ENCODE measurements around the gene STK25. TPM values are rescaled to one million over a fixed set of nuclear protein-coding genes. Genes with fewer than 3 reads are reported as not detected.

Gene STK25
- total RNA-seq, 4 donors from 2014 or later: 407 to 555 (median 524) TPM

GRCh38 chr2:241514553-241514952 is 6.2 kb upstream of the STK25 start:
- in situ Hi-C loops (cut with MboI; ENCODE audit: low sequenced_read_pairs in 4 of 4): no loop called here
- Histone ChIP-seq H3K9me3 (no peaks in the 10 kb centered on the region), H3K27ac (no peak overlapping the region), H3K4me3 (no peak overlapping the region), H3K27me3 (no peaks in the 10 kb centered on the region), H3K36me3 (no peaks in the 10 kb centered on the region), H3K4me1 (peaks cover 5 to 6% of the 10 kb centered on the region in 2 donors)
- intact Hi-C loops (cut with DNase I; ENCODE audit: low total_unique reads): no loop called here
- ATAC-seq (no peak), DNase-seq (no peak)
- TF ChIP-seq POLR2A (IDR thresholded peaks at IDR 0.05): no peak
- TF ChIP-seq, protein P1, sequence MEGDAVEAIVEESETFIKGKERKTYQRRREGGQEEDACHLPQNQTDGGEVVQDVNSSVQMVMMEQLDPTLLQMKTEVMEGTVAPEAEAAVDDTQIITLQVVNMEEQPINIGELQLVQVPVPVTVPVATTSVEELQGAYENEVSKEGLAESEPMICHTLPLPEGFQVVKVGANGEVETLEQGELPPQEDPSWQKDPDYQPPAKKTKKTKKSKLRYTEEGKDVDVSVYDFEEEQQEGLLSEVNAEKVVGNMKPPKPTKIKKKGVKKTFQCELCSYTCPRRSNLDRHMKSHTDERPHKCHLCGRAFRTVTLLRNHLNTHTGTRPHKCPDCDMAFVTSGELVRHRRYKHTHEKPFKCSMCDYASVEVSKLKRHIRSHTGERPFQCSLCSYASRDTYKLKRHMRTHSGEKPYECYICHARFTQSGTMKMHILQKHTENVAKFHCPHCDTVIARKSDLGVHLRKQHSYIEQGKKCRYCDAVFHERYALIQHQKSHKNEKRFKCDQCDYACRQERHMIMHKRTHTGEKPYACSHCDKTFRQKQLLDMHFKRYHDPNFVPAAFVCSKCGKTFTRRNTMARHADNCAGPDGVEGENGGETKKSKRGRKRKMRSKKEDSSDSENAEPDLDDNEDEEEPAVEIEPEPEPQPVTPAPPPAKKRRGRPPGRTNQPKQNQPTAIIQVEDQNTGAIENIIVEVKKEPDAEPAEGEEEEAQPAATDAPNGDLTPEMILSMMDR (IDR thresholded peaks at IDR 0.05 in 4 of 5, conservative IDR thresholded peaks at IDR 0.05 in 1 of 5): no peak

GRCh38 chr2:241511091-241511741 is 2.8 kb upstream of the STK25 start:
- TF ChIP-seq, protein P1 (IDR thresholded peaks at IDR 0.05 in 4 of 5, conservative IDR thresholded peaks at IDR 0.05 in 1 of 5): no peak
- TF ChIP-seq POLR2A (IDR thresholded peaks at IDR 0.05): no peak
- in situ Hi-C loops (cut with MboI; ENCODE audit: low sequenced_read_pairs in 4 of 4): no loop called here
- Histone ChIP-seq H3K9me3 (no peaks in the 10 kb centered on the region), H3K4me3 (no peak overlapping the region), H3K27ac (no peak overlapping the region), H3K27me3 (no peaks in the 10 kb centered on the region), H3K4me1 (peaks cover 22 to 26% of the 10 kb centered on the region in 2 donors), H3K36me3 (no peaks in the 10 kb centered on the region)
- no peak for DNase-seq
- no peak for ATAC-seq
- intact Hi-C loops (cut with DNase I; ENCODE audit: low total_unique reads): no loop called here

GRCh38 chr2:241509155-241509784 is 886 bp upstream of the STK25 start:
- Histone ChIP-seq H3K36me3 (no peaks in the 10 kb centered on the region), H3K9me3 (no peaks in the 10 kb centered on the region), H3K27me3 (no peaks in the 10 kb centered on the region), H3K27ac (peak overlapping the region; percentile 93 to 98 (median 96)), H3K4me3 (peak overlapping the region; percentile 72 to 85 (median 78)), H3K4me1 (peaks cover 38 to 45% of the 10 kb centered on the region in 2 donors)
- TF ChIP-seq, protein P1 (IDR thresholded peaks at IDR 0.05 in 4 of 5, conservative IDR thresholded peaks at IDR 0.05 in 1 of 5): no peak
- no peak for TF ChIP-seq POLR2A (IDR thresholded peaks at IDR 0.05)
- intact Hi-C loops (cut with DNase I; ENCODE audit: low total_unique reads): loop anchor here (2.0 to 5.0 kb wide), 7 partner anchors 103 to 512 kb away; partner anchors contain the start of genes ATG4B, SNED1 and THAP4
- in situ Hi-C loops (cut with MboI; ENCODE audit: low sequenced_read_pairs in 4 of 4): no loop called here
- no peak for ATAC-seq
- DNase-seq: no peak

GRCh38 chr2:241507430-241508239 is 749 bp downstream of the STK25 start:
- ATAC-seq: peak; percentile 12 to 16

More at GRCh38 chr2:241507430-241508239, 749 bp downstream of the STK25 start:
- TF ChIP-seq, protein P1 (IDR thresholded peaks at IDR 0.05 in 4 of 5, conservative IDR thresholded peaks at IDR 0.05 in 1 of 5): peak in 2 of 5 experiments; percentile 16 to 28
- TF ChIP-seq POLR2A (IDR thresholded peaks at IDR 0.05): peak in 1 of 2 donors; percentile 83
- intact Hi-C loops (cut with DNase I; ENCODE audit: low total_unique reads) (loop anchor here (1.0 to 5.0 kb wide), 9 partner anchors 33 to 510 kb away; partner anchors contain the start of genes ATG4B, HDLBP, SEPTIN2 and SNED1), in situ Hi-C loops (cut with MboI; ENCODE audit: low sequenced_read_pairs in 4 of 4) (no loop called here)
- Histone ChIP-seq H3K36me3 (no peaks in the 10 kb centered on the region), H3K4me3 (peak overlapping the region; percentile 72 to 85 (median 78)), H3K9me3 (no peaks in the 10 kb centered on the region), H3K27ac (peak overlapping the region; percentile 93 to 98 (median 96)), H3K27me3 (no peaks in the 10 kb centered on the region), H3K4me1 (peaks cover 52 to 62% of the 10 kb centered on the region in 2 donors)
- peak in 1 of 2 donors; percentile 45 for DNase-seq
